Muscle layer of duodenum (tissue), 2 donors: ENCODE data around the gene MYLK2.
"Not testable (repeated sequence)": the region's sequence is repeated elsewhere in the genome, so short reads cannot be mapped to it uniquely, and the experiment has no call there.

Source experiments
- H3K27ac ChIP-seq: one replicate; pipeline ENCODE4 v1.7.0; 2013; ENCODE audit warnings: mild to moderate bottlenecking, low read length
- H3K27me3 ChIP-seq: one replicate; pipeline ENCODE4 v1.7.0; 2013; ENCODE audit warnings: low read depth, mild to moderate bottlenecking, control low read depth, low read length
- H3K36me3 ChIP-seq, 2 donors: one replicate each; pipeline ENCODE4 v1.7.0; 2013; ENCODE audit warnings: low read length in 2 of 2, control low read depth in 1 of 2, mild to moderate bottlenecking in 1 of 2; ENCODE audit not compliant: insufficient read depth in 2 of 2, control insufficient read depth in 1 of 2
- H3K4me1 ChIP-seq, 2 donors: one replicate each; pipeline ENCODE4 v1.7.0; 2013; ENCODE audit warnings: low read length in 2 of 2, mild to moderate bottlenecking in 2 of 2, control low read depth in 1 of 2, moderate library complexity in 1 of 2; ENCODE audit not compliant: insufficient read depth in 2 of 2, control insufficient read depth in 1 of 2
- H3K4me3 ChIP-seq, 2 donors: one replicate each; pipeline ENCODE4 v1.7.0; 2013; ENCODE audit warnings: low read length in 2 of 2, low read depth in 1 of 2, mild to moderate bottlenecking in 1 of 2
- H3K9me3 ChIP-seq, 2 donors: one replicate each; pipeline ENCODE4 v1.7.0; 2013; ENCODE audit warnings: low read length in 2 of 2, control low read depth in 1 of 2, mild to moderate bottlenecking in 1 of 2; ENCODE audit not compliant: control insufficient read depth in 1 of 2
- donor health status: healthy.

MYLK2 gene

GRCh38 chr20:31817461-31817860 lies 1.7 kb upstream of the MYLK2 start:
- Histone ChIP-seq H3K9me3 (no peaks in the 10 kb centered on the region), H3K27ac (no peak overlapping the region), H3K27me3 (peaks cover 1% of the 10 kb centered on the region), H3K4me1 (peaks cover 0 to under 1% of the 10 kb centered on the region in 2 donors), H3K36me3 (no peaks in the 10 kb centered on the region), H3K4me3 (no peak overlapping the region)

GRCh38 chr20:31818376-31818908 lies 714 bp upstream of the MYLK2 start:
- Histone ChIP-seq H3K4me3 (no peak overlapping the region), H3K9me3 (no peaks in the 10 kb centered on the region), H3K27me3 (no peaks in the 10 kb centered on the region), H3K4me1 (peaks cover 0 to 10% of the 10 kb centered on the region in 2 donors), H3K36me3 (no peaks in the 10 kb centered on the region), H3K27ac (no peak overlapping the region)

GRCh38 chr20:31820228-31820627 lies 1.1 kb downstream of the MYLK2 start:
- Histone ChIP-seq H3K27me3 (no peaks in the 10 kb centered on the region), H3K4me1 (peaks cover 0 to 11% of the 10 kb centered on the region in 2 donors), H3K36me3 (no peaks in the 10 kb centered on the region), H3K9me3 (no peaks in the 10 kb centered on the region), H3K27ac (no peak overlapping the region), H3K4me3 (no peak overlapping the region)

- Histone ChIP-seq H3K36me3 (no peaks in the 10 kb centered on the region), H3K4me3 (no peak overlapping the region), H3K27me3 (no peaks in the 10 kb centered on the region), H3K9me3 (no peaks in the 10 kb centered on the region), H3K27ac (no peak overlapping the region), H3K4me1 (peaks cover 0 to 11% of the 10 kb centered on the region in 2 donors)
Measured at GRCh38 chr20:31821427-31821826, 2.3 kb downstream of the MYLK2 start.

DNA sequence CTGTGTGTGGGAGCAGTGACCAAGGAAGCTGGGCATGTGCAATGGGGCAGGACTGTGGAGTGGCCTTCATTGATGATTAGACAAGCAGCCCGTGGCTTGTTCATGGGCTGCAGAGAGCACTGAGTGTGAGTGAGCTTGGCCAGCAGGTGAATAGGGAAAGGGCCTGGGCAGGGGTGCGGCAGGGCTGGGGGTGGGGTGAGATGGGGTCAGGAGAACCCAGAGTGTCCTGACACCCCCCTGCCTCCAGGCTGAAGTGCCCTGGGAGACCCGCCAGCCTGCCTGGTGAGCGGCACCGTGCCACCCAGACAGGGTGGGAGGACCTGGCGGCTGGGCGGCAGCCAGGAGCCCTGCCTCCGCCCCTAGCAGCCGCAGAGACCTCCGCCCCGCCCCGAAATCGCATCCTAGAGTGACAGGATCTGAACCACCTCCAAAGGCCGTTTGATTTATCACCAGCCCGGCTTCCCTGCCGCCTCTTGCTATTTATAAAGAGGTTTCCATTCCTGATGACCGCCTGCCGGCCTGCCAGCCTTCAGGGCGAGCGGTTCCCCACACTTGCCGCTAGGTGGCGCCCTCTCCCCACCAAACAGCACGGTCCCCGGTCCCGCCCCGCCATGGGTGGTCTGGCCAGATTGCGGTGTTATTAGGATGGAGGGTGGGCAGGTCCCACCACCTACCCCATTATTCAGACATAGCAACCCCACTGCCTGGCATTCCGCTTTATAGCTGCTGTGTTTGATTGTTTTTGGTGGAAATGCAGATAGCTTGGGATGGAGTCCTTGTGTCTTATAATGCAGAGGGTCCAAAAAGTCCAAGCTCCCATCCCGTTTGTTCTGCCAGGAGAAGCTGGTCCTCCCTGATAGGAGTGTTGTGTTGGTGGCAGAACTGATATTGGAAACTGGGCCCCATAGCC lies 3.5 kb downstream of the MYLK2 start:
- H3K4me3 ChIP-seq, result no peak overlapping the region
- no peak overlapping the region for H3K27ac ChIP-seq
- H3K4me1 ChIP-seq, result peaks cover 0 to 11% of the 10 kb centered on the region in 2 donors
- no peaks in the 10 kb centered on the region for H3K9me3 ChIP-seq
- H3K27me3 ChIP-seq, result no peaks in the 10 kb centered on the region
- H3K36me3 ChIP-seq, result no peaks in the 10 kb centered on the region

DNA sequence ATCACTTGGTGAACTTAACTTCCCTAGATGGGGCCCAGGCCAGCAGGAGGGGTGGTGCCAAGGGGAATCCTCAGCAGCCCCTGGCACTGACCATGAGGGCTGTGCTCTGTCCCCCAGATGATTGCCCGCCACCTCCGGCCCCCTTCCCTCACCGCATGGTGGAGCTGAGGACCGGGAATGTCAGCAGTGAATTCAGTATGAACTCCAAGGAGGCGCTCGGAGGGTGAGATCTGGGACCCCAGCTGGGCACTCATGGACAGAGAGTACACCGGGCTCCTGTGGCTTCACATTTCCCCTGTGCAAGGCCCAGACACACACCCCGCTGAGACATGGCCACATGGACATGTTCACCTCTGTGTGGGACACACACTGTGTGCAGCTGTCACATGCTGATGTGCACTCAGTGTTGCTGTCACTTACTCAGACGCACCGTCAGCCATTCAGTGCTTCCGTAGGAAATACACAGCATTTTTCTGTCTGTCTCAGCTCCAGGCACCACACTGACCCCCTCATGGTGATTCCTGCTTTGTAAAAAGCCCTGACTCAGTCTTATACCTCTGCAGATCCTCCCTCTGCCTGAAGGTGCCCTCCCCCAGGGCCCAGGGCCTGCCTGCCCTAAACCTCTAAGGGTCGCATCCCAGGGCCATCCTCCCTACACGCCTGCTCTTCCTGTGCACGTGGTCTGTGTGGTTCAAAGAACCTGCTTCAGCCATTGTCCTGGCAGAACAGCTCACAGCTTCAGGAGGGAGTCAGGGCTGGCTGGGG lies 4.4 kb downstream of the MYLK2 start:
- Histone ChIP-seq H3K27ac (no peak overlapping the region), H3K4me3 (no peak overlapping the region), H3K9me3 (no peaks in the 10 kb centered on the region), H3K36me3 (no peaks in the 10 kb centered on the region), H3K27me3 (no peaks in the 10 kb centered on the region), H3K4me1 (peaks cover 0 to 11% of the 10 kb centered on the region in 2 donors)

GRCh38 chr20:31824125-31824485 lies 4.9 kb downstream of the MYLK2 start:
- Histone ChIP-seq H3K4me1 (peaks cover 0 to 11% of the 10 kb centered on the region in 2 donors), H3K27me3 (no peaks in the 10 kb centered on the region), H3K36me3 (no peaks in the 10 kb centered on the region), H3K4me3 (no peak overlapping the region), H3K27ac (no peak overlapping the region), H3K9me3 (no peaks in the 10 kb centered on the region)

GRCh38 chr20:31824554-31825313 lies 5.6 kb downstream of the MYLK2 start:
- Histone ChIP-seq H3K36me3 (no peaks in the 10 kb centered on the region), H3K9me3 (no peaks in the 10 kb centered on the region), H3K4me3 (no peak overlapping the region), H3K27me3 (no peaks in the 10 kb centered on the region), H3K4me1 (peaks cover 0 to 11% of the 10 kb centered on the region in 2 donors), H3K27ac (no peak overlapping the region)

- no peak overlapping the region for H3K4me3 ChIP-seq
Measured at GRCh38 chr20:31826074-31826473, 6.9 kb downstream of the MYLK2 start.

GRCh38 chr20:31827059-31827458 lies 7.9 kb downstream of the MYLK2 start:
- Histone ChIP-seq H3K27ac (no peak overlapping the region), H3K27me3 (no peaks in the 10 kb centered on the region), H3K4me3 (no peak overlapping the region), H3K36me3 (no peaks in the 10 kb centered on the region), H3K9me3 (no peaks in the 10 kb centered on the region), H3K4me1 (peaks cover 0 to 11% of the 10 kb centered on the region in 2 donors)

More at GRCh38 chr20:31826074-31826473, 6.9 kb downstream of the MYLK2 start:
- H3K27ac ChIP-seq, result no peak overlapping the region
- peaks cover 0 to 11% of the 10 kb centered on the region in 2 donors for H3K4me1 ChIP-seq
- no peaks in the 10 kb centered on the region for H3K9me3 ChIP-seq
- no peaks in the 10 kb centered on the region for H3K36me3 ChIP-seq
- H3K27me3 ChIP-seq, result no peaks in the 10 kb centered on the region

- H3K36me3 ChIP-seq, H3K27me3 ChIP-seq, H3K4me3 ChIP-seq, H3K27ac ChIP-seq, H3K4me1 ChIP-seq, H3K9me3 ChIP-seq: not testable (repeated sequence)
Measured at GRCh38 chr20:31828016-31828415, 8.9 kb downstream of the MYLK2 start.
